Liver (tissue), 3 donors: ENCODE results near the gene DERL3.
"Not testable (repeated sequence)": the region's sequence is repeated elsewhere in the genome, so short reads cannot be mapped to it uniquely, and the experiment has no call there.

Experiments
- EGR1 ChIP-seq, 2 donors: IDR thresholded peaks; 2 replicates each; pipeline ENCODE4 v1.6.1; 2016 to 2018; ENCODE audit warnings: antibody characterized with exemption in 2 of 2, low read depth in 2 of 2
- FOXA1 ChIP-seq: IDR thresholded peaks from 2 replicates; pipeline ENCODE4 v1.6.1; 2016; ENCODE audit warnings: antibody characterized with exemption
- GABPA ChIP-seq, 2 donors: IDR thresholded peaks in 1 of 2; conservative IDR thresholded peaks in 1 of 2; 2 replicates each; pipeline ENCODE4 v1.6.1; 2016; ENCODE audit warnings: antibody characterized with exemption in 2 of 2, mild to moderate bottlenecking in 1 of 2, moderate library complexity in 1 of 2
- HNF4G ChIP-seq: IDR thresholded peaks from 2 replicates; pipeline ENCODE4 v1.6.1; 2016; ENCODE audit warnings: antibody characterized with exemption
- NR2F2 ChIP-seq: IDR thresholded peaks from 2 replicates; pipeline ENCODE4 v1.6.1; 2016; ENCODE audit warnings: antibody characterized with exemption
- RAD21 ChIP-seq, 2 donors: IDR thresholded peaks; 2 replicates each; pipeline ENCODE4 v1.6.1; 2016; ENCODE audit warnings: antibody characterized with exemption in 2 of 2, mild to moderate bottlenecking in 2 of 2
- SP1 ChIP-seq: IDR thresholded peaks from 2 replicates; pipeline ENCODE4 v1.6.1; 2018; ENCODE audit warnings: antibody characterized with exemption, mild to moderate bottlenecking
- TAF1 ChIP-seq: conservative IDR thresholded peaks from 2 replicates; pipeline ENCODE4 v1.6.1; 2016; ENCODE audit warnings: antibody characterized with exemption, mild to moderate bottlenecking
- YY1 ChIP-seq: IDR thresholded peaks from 2 replicates; pipeline ENCODE4 v1.6.1; 2016; ENCODE audit warnings: antibody characterized with exemption, mild to moderate bottlenecking
- TF ChIP-seq, protein P1 (sequence below): fragments of 150-350 bp; IDR thresholded peaks from 2 replicates; pipeline ENCODE4 v1.5.1; 2017; ENCODE audit warnings: improper control_type of control experiment, low read depth, low read length; ENCODE audit not compliant: missing input control
- TF ChIP-seq, protein P2 (sequence below): IDR thresholded peaks from 2 replicates; pipeline ENCODE4 v1.6.1; 2016; ENCODE audit warnings: antibody characterized with exemption
- TF ChIP-seq, protein P3 (sequence below): IDR thresholded peaks from 2 replicates; pipeline ENCODE4 v1.6.1; 2016; ENCODE audit warnings: antibody characterized with exemption, mild to moderate bottlenecking
- TF ChIP-seq, protein P4 (sequence below): IDR thresholded peaks from 2 replicates; pipeline ENCODE4 v1.6.1; 2016; ENCODE audit warnings: antibody characterized with exemption
- donor health status: healthy.
- donor health status: healthy.

DNA sequence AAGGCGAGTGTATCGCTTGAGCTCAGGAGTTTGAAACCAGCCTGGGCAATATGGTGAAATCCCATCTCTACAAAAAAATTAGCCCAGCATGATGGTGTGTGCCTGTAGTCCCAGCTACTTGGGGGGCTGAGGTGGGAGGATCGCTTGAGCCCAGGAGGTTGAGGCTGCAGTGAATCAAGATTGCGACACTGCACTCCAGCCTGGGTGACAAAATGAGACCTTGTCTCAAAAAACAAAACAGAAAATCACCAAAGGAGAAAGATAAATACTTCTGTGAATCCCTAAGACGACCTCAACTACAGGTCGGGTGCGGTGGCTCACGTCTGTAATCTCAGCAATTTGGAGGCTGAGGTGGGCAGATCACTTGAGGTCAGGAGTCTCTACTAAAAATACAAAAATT lies 21.4 kb upstream of the DERL3 start:
- TF ChIP-seq, protein P1, sequence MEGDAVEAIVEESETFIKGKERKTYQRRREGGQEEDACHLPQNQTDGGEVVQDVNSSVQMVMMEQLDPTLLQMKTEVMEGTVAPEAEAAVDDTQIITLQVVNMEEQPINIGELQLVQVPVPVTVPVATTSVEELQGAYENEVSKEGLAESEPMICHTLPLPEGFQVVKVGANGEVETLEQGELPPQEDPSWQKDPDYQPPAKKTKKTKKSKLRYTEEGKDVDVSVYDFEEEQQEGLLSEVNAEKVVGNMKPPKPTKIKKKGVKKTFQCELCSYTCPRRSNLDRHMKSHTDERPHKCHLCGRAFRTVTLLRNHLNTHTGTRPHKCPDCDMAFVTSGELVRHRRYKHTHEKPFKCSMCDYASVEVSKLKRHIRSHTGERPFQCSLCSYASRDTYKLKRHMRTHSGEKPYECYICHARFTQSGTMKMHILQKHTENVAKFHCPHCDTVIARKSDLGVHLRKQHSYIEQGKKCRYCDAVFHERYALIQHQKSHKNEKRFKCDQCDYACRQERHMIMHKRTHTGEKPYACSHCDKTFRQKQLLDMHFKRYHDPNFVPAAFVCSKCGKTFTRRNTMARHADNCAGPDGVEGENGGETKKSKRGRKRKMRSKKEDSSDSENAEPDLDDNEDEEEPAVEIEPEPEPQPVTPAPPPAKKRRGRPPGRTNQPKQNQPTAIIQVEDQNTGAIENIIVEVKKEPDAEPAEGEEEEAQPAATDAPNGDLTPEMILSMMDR = not testable (repeated sequence)
- TF ChIP-seq, protein P2, sequence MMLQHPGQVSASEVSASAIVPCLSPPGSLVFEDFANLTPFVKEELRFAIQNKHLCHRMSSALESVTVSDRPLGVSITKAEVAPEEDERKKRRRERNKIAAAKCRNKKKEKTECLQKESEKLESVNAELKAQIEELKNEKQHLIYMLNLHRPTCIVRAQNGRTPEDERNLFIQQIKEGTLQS = not testable (repeated sequence)
- TF ChIP-seq SP1; RAD21 (IDR thresholded peaks at IDR 0.05); GABPA (IDR thresholded peaks at IDR 0.05 in 1 of 2, conservative IDR thresholded peaks at IDR 0.05 in 1 of 2); NR2F2; YY1; HNF4G; TAF1; FOXA1; EGR1 (IDR thresholded peaks at IDR 0.05; ENCODE audit: low read depth in 2 of 2): not testable (repeated sequence)
- TF ChIP-seq, protein P3, sequence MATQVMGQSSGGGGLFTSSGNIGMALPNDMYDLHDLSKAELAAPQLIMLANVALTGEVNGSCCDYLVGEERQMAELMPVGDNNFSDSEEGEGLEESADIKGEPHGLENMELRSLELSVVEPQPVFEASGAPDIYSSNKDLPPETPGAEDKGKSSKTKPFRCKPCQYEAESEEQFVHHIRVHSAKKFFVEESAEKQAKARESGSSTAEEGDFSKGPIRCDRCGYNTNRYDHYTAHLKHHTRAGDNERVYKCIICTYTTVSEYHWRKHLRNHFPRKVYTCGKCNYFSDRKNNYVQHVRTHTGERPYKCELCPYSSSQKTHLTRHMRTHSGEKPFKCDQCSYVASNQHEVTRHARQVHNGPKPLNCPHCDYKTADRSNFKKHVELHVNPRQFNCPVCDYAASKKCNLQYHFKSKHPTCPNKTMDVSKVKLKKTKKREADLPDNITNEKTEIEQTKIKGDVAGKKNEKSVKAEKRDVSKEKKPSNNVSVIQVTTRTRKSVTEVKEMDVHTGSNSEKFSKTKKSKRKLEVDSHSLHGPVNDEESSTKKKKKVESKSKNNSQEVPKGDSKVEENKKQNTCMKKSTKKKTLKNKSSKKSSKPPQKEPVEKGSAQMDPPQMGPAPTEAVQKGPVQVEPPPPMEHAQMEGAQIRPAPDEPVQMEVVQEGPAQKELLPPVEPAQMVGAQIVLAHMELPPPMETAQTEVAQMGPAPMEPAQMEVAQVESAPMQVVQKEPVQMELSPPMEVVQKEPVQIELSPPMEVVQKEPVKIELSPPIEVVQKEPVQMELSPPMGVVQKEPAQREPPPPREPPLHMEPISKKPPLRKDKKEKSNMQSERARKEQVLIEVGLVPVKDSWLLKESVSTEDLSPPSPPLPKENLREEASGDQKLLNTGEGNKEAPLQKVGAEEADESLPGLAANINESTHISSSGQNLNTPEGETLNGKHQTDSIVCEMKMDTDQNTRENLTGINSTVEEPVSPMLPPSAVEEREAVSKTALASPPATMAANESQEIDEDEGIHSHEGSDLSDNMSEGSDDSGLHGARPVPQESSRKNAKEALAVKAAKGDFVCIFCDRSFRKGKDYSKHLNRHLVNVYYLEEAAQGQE = not testable (repeated sequence)
- TF ChIP-seq, protein P4, sequence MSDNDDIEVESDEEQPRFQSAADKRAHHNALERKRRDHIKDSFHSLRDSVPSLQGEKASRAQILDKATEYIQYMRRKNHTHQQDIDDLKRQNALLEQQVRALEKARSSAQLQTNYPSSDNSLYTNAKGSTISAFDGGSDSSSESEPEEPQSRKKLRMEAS = not testable (repeated sequence)
